Lung microvascular endothelial cell (primary cell): ENCODE results near the gene PLXNB1. TPM values are rescaled to one million over a fixed set of nuclear protein-coding genes. Genes with fewer than 3 reads are reported as not detected.
A peak's percentile ranks its signal among the peaks of the same experiment; 100 is the strongest.

Source experiments
- DNase-seq, 2 donors: peaks; one replicate each; pipeline versions ENCODE4 v3.0.0 to v3.0.0-alpha.2; 2010; ENCODE audit warnings: low read depth in 2 of 2
- total RNA-seq: library from RNA; depleted of rRNA; stranded (reverse); fragments of >200 nt; gene quantifications from 2 replicates; pipeline ENCODE4 v1.2.1, GENCODE V29; 2014

PLXNB1 gene
- total RNA-seq, 1 donor from 2014 or later = 16.1 TPM

DNA sequence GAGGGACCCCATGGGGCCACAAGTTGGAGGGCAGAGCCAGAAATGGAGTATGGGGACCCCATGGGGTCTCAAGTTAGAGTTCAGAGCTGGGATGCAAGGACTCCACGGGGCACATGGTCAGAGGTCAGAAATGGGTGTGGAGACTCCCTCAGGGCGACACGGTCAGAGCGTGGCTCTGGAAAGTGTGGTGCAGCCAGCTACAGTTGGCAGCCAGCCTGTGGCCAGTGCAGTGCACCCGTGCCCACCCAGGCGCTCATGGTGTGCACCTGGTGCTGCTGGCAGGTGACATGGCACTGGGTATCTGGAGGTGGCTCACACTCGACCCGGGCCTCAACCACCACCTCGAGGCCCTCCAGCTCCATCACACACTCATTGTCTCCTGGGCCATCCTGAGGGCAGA is 11.2 kb downstream of the PLXNB1 start:
- DNase-seq = no peak

GRCh38 chr3:48418140-48418539 is 11.7 kb downstream of the PLXNB1 start:
- DNase-seq = no peak

- no peak for DNase-seq
Observed at GRCh38 chr3:48417529-48418108, 12.3 kb downstream of the PLXNB1 start.

DNA sequence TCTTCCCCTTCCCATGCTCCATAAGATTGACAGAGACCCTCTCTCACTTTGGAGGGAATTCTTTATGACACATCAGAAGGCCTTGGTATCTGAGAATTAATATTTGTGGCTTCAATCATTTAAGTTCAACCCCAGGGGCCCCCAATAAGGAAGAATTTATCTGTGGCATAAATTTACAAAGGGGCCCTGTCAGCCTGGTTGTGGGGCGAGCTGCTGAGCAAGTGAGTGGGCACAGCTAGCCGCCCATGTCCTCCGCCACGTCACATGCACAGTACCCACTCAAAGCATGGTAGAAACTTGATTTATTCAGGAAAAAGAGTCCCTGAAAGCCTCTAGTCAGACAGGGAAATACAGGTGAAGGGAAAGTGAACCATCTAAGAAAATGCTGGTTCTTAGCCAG is 13.3 kb downstream of the PLXNB1 start:
- DNase-seq = no peak

DNA sequence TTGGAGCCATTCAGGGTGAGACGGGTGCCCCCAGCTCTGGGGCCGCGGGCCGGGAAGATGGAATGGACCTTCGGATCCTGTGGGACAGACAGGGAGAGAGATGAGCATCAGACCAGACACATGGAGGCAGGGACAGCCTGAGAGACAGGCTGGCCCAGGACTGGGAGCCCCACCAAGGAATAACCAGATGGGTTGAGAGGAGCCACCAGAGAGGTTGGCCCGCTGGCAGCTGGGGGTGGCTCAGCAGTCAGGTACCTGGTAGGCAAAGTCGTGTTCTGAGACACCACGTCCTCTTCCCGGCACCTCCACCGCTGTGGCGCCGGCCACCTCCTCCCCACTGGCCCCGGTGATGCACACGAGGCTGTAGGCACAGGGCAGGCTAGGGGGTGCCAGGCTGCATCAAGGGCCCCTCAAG is 13.8 kb downstream of the PLXNB1 start:
- no peak for DNase-seq

DNA sequence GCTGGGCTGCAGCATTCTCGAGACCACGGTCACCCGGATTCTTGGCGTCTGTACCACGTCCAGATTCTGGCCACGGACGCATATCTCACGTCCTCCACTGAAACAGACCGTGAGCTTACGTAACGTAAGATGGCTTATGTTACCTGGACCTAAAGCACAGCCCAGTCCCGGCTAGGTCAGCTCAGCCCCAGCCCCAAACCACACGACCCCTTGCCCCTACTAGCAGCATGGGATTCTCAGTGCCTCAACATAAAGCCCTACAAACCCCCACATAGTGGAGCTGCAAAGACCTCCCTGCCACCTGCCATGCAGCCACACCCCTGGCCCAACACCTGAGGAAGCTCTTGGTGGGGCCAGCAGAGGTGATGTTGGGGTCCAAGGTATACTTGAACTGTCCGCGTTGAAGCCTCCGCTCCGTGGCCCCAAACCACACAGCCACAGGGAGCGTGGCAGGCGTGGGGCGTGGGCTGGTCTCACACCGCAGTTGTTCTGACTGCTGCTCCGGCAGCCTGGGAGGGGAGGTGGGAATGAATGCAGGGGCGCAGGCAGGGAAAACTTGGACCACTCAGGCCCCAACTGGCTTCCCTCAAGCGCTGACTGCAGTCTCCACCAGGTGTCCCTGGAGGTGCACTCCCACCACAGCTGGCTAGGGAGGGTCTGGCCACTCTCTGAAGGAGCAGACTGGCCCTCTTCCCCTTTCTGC is 14.5 kb downstream of the PLXNB1 start:
- no peak for DNase-seq

- DNase-seq = no peak
Observed at GRCh38 chr3:48414376-48415250, 15.3 kb downstream of the PLXNB1 start.

- no peak for DNase-seq
Observed at GRCh38 chr3:48413611-48414010, 16.3 kb downstream of the PLXNB1 start.

DNA sequence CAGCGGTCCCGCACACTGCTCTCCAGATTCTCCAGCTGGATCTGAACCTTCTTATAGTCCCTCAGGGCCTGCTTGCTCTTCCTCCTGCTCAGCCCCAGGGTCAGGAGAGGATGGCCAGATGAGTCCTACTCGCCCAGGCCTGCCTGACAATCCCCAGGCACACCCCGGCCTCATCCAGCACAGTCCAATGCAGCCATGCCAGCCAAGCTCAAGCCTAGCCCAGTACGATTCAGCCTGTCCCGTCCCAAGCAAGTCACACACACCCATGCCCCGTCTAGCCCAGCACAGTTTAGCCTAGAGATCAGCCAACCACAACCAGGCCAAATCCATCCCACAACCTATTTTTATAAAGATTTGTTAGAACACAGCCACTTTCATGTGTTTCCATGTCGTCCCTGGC is 16.8 kb downstream of the PLXNB1 start:
- no peak for DNase-seq

GRCh38 chr3:48412375-48413001 is 17.4 kb downstream of the PLXNB1 start:
- DNase-seq = no peak

DNA sequence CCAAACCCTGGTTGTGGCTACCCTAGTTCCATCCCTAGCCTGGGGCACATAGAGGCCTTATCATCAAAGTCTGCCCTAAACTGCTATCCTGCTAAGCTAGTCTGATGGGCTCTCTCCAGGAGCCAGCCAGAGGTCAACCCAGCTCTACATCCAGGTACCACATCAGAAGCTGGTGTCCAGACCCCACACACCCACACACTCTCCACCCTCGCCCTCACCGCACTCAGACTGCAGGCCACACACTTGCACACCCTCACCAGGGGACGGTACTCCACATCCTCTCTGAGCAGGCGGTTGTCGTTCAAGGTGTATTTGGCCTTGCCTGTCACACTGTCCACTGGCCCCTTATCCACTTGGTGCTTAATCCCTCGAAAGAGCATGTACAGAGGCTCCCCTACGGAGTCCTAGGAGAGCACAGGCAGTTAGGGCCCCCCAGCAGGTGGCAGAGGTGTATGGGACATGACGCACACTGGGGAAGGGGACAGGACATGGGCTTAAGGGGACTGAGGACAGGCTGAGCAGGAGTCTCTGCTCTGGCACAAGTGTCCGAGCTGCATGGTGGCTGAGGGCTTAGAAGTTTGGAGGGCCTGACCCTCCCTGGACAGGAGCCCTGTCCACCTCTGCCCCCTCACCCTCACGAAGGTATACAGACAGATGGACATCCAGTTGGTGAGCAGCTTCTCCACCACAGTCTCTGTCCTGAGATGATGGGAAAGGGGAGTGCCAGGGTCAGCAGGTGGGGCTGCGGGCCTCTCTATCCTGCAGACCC is 18.1 kb downstream of the PLXNB1 start:
- no peak for DNase-seq

- no peak for DNase-seq
Observed at GRCh38 chr3:48411041-48411588, 18.8 kb downstream of the PLXNB1 start.

GRCh38 chr3:48410205-48411040 is 19.5 kb downstream of the PLXNB1 start:
- no peak for DNase-seq

DNA sequence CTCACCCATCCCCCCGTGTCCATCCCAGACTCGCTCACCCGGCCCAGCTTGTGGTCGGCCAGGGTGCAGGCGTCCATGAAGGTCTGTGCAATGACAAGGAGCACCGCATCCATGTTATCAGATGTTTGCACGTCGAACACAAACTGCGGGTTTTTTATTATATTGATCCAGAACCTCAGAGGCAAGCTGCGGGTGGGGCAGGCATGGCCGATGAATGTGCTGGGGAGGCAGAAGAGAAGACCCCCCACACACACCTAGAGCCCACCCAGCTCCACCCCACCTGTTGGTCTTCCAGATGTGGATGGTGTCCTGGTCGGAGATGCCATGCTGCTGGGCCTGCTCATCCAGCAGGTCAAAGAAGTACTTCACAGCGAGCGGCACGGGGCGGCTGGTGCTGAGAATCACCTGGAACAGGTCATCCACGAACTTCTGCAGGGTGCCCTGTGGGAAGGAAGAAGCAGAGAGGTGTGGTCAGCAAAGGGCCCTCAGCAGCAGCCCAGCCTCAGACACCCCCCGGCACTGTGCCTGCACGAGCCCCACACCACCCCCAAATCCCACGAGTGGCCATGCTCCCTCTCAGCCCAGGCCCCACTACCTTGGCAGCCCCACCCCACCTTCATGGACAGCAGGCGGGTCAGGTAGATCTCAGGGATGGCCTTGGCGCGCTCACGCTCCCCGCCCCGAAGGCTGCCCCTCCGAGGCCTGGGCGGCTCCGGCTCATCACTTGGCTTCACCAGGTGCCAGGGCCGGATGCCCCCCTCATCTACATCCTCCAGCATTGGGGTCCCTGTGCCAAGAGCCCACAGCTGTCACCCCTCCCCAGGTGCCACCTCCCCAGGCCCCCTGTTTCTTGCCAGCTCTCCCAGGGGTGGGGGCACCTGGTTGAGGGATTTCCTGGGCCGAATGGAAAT is 20.3 kb downstream of the PLXNB1 start:
- DNase-seq = no peak

GRCh38 chr3:48408823-48409281 is 21.0 kb downstream of the PLXNB1 start:
- no peak for DNase-seq

- no peak for DNase-seq
Observed at GRCh38 chr3:48407542-48408099, 22.3 kb downstream of the PLXNB1 start.

GRCh38 chr3:48406443-48407431 is 23.1 kb downstream of the PLXNB1 start:
- peak in 1 of 2 donors; percentile 66 for DNase-seq
